Stimulated activated CD4-positive, alpha-beta T cell treated with anti-CD3 and anti-CD28 coated beads, Interleukin-15, amount 100 ng/mL, for 1 hour (primary cell): ENCODE data around the gene SLC25A41.
"Not testable (repeated sequence)": the region's sequence is repeated elsewhere in the genome, so short reads cannot be mapped to it uniquely, and the experiment has no call there.

Source experiments
- DNase-seq, 2 donors: peaks; one replicate each; pipeline ENCODE4 v3.0.0-alpha.2; 2020; ENCODE audit warnings: low read depth in 1 of 2, low spot score in 1 of 2

Gene SLC25A41

GRCh38 chr19:6412447-6413091, 21.0 kb downstream of the SLC25A41 start:
- peak in 1 of 2 donors; percentile 41 for DNase-seq

- no peak for DNase-seq
These were observed 21.5 kb downstream of the SLC25A41 start for GRCh38 chr19:6412061-6412446.

GRCh38 chr19:6409346-6409745, 24.2 kb downstream of the SLC25A41 start:
- DNase-seq = no peak

- DNase-seq = no peak
These were observed 27.2 kb downstream of the SLC25A41 start for GRCh38 chr19:6406401-6406800.

- no peak for DNase-seq
These were observed 30.5 kb downstream of the SLC25A41 start for GRCh38 chr19:6402837-6403608.

GRCh38 chr19:6402058-6402457, 31.5 kb downstream of the SLC25A41 start:
- no peak for DNase-seq

GRCh38 chr19:6400062-6400944, 33.3 kb downstream of the SLC25A41 start:
- not testable (repeated sequence) for DNase-seq

- no peak for DNase-seq
These were observed 37.3 kb downstream of the SLC25A41 start for GRCh38 chr19:6396305-6396704.

GRCh38 chr19:6394831-6395230, 38.7 kb downstream of the SLC25A41 start:
- DNase-seq = no peak

- peak; percentile 44 to 61 for DNase-seq
These were observed 39.6 kb downstream of the SLC25A41 start for GRCh38 chr19:6393983-6394412.

GRCh38 chr19:6393074-6393982, 40.2 kb downstream of the SLC25A41 start, which contains the start of gene GTF2F1:
TSS of gene GTF2F1 (minus strand) at chr19:6393164. CDS start at chr19:6392995, 169 bp downstream.
- peak; percentile 79 to 87 for DNase-seq

GRCh38 chr19:6392221-6393073, 41.1 kb downstream of the SLC25A41 start:
- DNase-seq = no peak

GRCh38 chr19:6387372-6387771, 46.2 kb downstream of the SLC25A41 start:
- no peak for DNase-seq

GRCh38 chr19:6384381-6384780, 49.2 kb downstream of the SLC25A41 start:
- DNase-seq = no peak

- DNase-seq = no peak
These were observed 50.4 kb downstream of the SLC25A41 start for GRCh38 chr19:6383188-6383587.

- no peak for DNase-seq
These were observed 52.4 kb downstream of the SLC25A41 start for GRCh38 chr19:6381030-6381750.

- DNase-seq = no peak
These were observed 53.8 kb downstream of the SLC25A41 start for GRCh38 chr19:6379744-6380143.

GRCh38 chr19:6378486-6378885, 55.1 kb downstream of the SLC25A41 start:
- DNase-seq = no peak

GRCh38 chr19:6378041-6378440, 55.5 kb downstream of the SLC25A41 start:
- DNase-seq = no peak
